HepG2 (cell line): ENCODE measurements around the gene LDLRAD2. TPM values are rescaled to one million over a fixed set of nuclear protein-coding genes. Genes with fewer than 3 reads are reported as not detected.

Source experiments
- ATAC-seq: fragments of 200-7000 bp; cut with Tn5 transposase; 3 replicates; pipeline ENCODE4 v1.9.1; 2020; ENCODE audit warnings: mild to moderate bottlenecking, moderate library complexity
- BruUV-seq: library from RNA; stranded (reverse); fragments of 400-500 nt; replicated peaks from 2 replicates; lab custom pipeline; 2021; lab: Mats Ljungman, UMichigan
- CTCF ChIA-PET: fragments of 300-600 bp; formaldehyde crosslinking; extraction: SDS; loops from one replicate; lab custom pipeline; 2021; ENCODE audit warnings: low total read pairs, inconsistent platforms, low intra/inter-chr PET ratio; lab: Yijun Ruan, JAX
- POLR2A ChIA-PET: fragments of 350-600 bp; sonication (Branson Sonifier 250); formaldehyde crosslinking; loops from one replicate; lab custom pipeline; 2020; ENCODE audit warnings: antibody characterized with exemption, inconsistent platforms; lab: Yijun Ruan, JAX
- DNase-seq: peaks from one replicate; pipeline ENCODE4 v3.0.0-alpha.2; 2015; ENCODE audit warnings: low spot score
- FAIRE-seq: peaks from 3 replicates; lab custom pipeline; 2011; peaks lifted over from hg19 to GRCh38; lab: Jason Lieb, UNC
- H2AFZ ChIP-seq: one replicate; pipeline ENCODE4 v1.6.1; 2011; ENCODE audit warnings: low read length, inconsistent platforms
- H3K27ac ChIP-seq: fragments of 300-600 bp; 3 replicates; pipeline ENCODE4 v1.8.0; 2011; ENCODE audit warnings: mixed run types, mild to moderate bottlenecking, mixed read lengths, low read length, inconsistent platforms; ENCODE audit not compliant: insufficient read depth; ENCODE audit errors: extremely low read length
- H3K27me3 ChIP-seq, 2 experiments: fragments of 200-600 bp in 1 of 2; 2 replicates in 1 of 2; 3 replicates in 1 of 2; pipeline versions ENCODE4 v1.6.0 to v1.8.0; 2011; ENCODE audit warnings: low read length in 2 of 2, mild to moderate bottlenecking in 2 of 2, moderate library complexity in 2 of 2, inconsistent platforms in 1 of 2; ENCODE audit not compliant: insufficient read depth in 2 of 2, control insufficient read depth in 1 of 2
- H3K36me3 ChIP-seq, 2 experiments: fragments of 200-600 bp in 1 of 2; replicated peaks in 1 of 2; 2 replicates in 1 of 2; 3 replicates in 1 of 2; pipeline versions ENCODE4 v1.5.1 to v1.8.0; 2011; ENCODE audit warnings: low read length in 2 of 2, inconsistent platforms in 1 of 2; ENCODE audit not compliant: insufficient read depth in 2 of 2, control insufficient read depth in 1 of 2
- H3K4me1 ChIP-seq: 2 replicates; pipeline ENCODE4 v1.5.1; 2012; ENCODE audit warnings: low read length, inconsistent platforms; ENCODE audit not compliant: insufficient read depth
- H3K4me2 ChIP-seq: 2 replicates; pipeline ENCODE4 v1.6.0; 2011; ENCODE audit warnings: low read depth, low read length, inconsistent platforms
- H3K4me3 ChIP-seq, 3 experiments: fragments of 200-600 bp in 1 of 3; sonication (generic), shearing (Covaris generic) in 1 of 3; replicated peaks in 1 of 3; 2 replicates each; pipeline ENCODE4 v1.5.1; 2011 to 2016; ENCODE audit warnings: low read length in 3 of 3, inconsistent platforms in 2 of 3, low read depth in 2 of 3, mild to moderate bottlenecking in 2 of 3, control low read depth in 1 of 3, mixed read lengths in 1 of 3; ENCODE audit not compliant: insufficient read depth in 1 of 3
- H3K79me2 ChIP-seq: one replicate; pipeline ENCODE4 v1.6.1; 2011; ENCODE audit warnings: low read length, inconsistent platforms; ENCODE audit not compliant: insufficient read depth
- H3K9ac ChIP-seq: 2 replicates; pipeline ENCODE4 v1.6.0; 2011; ENCODE audit warnings: mild to moderate bottlenecking, low read depth, low read length, inconsistent platforms; ENCODE audit not compliant: insufficient read depth
- H3K9me3 ChIP-seq: 2 replicates; pipeline ENCODE4 v1.5.1; 2012; ENCODE audit warnings: mild to moderate bottlenecking, low read length
- H4K20me1 ChIP-seq: 2 replicates; pipeline ENCODE4 v1.6.0; 2011; ENCODE audit warnings: inconsistent platforms, mild to moderate bottlenecking, low read length, moderate library complexity; ENCODE audit not compliant: insufficient read depth
- BRCA1 ChIP-seq: sonication (generic); formaldehyde crosslinking; IDR thresholded peaks from 2 replicates; pipeline ENCODE4 v1.4.0; 2020; ENCODE audit warnings: missing genetic modification reagents
- NCOA5 ChIP-seq: sonication (generic); formaldehyde crosslinking; IDR thresholded peaks from 2 replicates; pipeline ENCODE4 v1.4.0; 2020; ENCODE audit warnings: missing genetic modification reagents
- PAX8 ChIP-seq: sonication (generic); formaldehyde crosslinking; IDR thresholded peaks from 2 replicates; pipeline ENCODE4 v1.8.0; 2022; ENCODE audit warnings: mild to moderate bottlenecking, missing genetic modification reagents, borderline replicate concordance
- ZNF484 ChIP-seq: sonication (generic); formaldehyde crosslinking; IDR thresholded peaks from 2 replicates; pipeline ENCODE4 v1.5.1; 2020; ENCODE audit warnings: mild to moderate bottlenecking, low read depth, missing genetic modification reagents, borderline replicate concordance
- ZNF577 ChIP-seq: sonication (generic); formaldehyde crosslinking; IDR thresholded peaks from 2 replicates; pipeline ENCODE4 v1.4.0; 2020; ENCODE audit warnings: mild to moderate bottlenecking, low read depth, missing genetic modification reagents, borderline replicate concordance
- ZNF616 ChIP-seq: sonication (generic); formaldehyde crosslinking; IDR thresholded peaks from 2 replicates; pipeline ENCODE4 v1.5.0; 2020; ENCODE audit warnings: low read depth, mild to moderate bottlenecking, missing genetic modification reagents
- ZNF747 ChIP-seq: sonication (generic); formaldehyde crosslinking; IDR thresholded peaks from 2 replicates; pipeline ENCODE4 v1.8.1; 2023; ENCODE audit warnings: missing genetic modification reagents, mild to moderate bottlenecking, borderline replicate concordance
- ZSCAN9 ChIP-seq: IDR thresholded peaks from 2 replicates; pipeline ENCODE4 v1.6.1; 2016; ENCODE audit warnings: borderline replicate concordance
- WGBS: methylation state at CpG from one replicate; pipeline ENCODE4 v1.1.6; 2017; ENCODE audit warnings: low lambda C conversion rate; 5-methylcytosine and 5-hydroxymethylcytosine counted together
- in situ Hi-C: cut with HindIII; loops from 2 replicates; pipeline ENCODE4 v1.10.0; 2017; ENCODE audit warnings: low pct_unique_long_range_greater_than_20kb; ENCODE audit not compliant: extremely low pct_ligation_motif_present
- intact Hi-C: fragments of 100-400 bp; cut with micrococcal nuclease; formaldehyde crosslinking; loops from one replicate; pipeline ENCODE4 v1.10.0; 2022; ENCODE audit not compliant: unreplicated experiment
- polyA plus RNA-seq, 8 experiments: library from polyadenylated mRNA; depleted of rRNA in 3 of 8; stranded (reverse) in 7 of 8; unstranded in 1 of 8; fragments of >200 nt; fragmentation: Illumina TruSeq in 4 of 8; extraction: Trizol in 4 of 8; gene quantifications; 2 replicates each; pipeline versions ENCODE4 v1.2.1 to v1.2.3, GENCODE V29; 2011 to 2016; ENCODE audit warnings: low read depth in 4 of 8, missing spikeins in 1 of 8, mixed read lengths in 1 of 8; ENCODE audit not compliant: insufficient read depth in 1 of 8
- total RNA-seq, 5 experiments: library from RNA; depleted of rRNA; stranded (reverse); fragments of >200 nt; fragmentation: Illumina TruSeq; extraction: Trizol; gene quantifications; 2 replicates each; pipeline ENCODE4 v1.2.3, GENCODE V29; 2016; ENCODE audit warnings: low read depth in 1 of 5
- TF ChIP-seq, protein P1 (sequence below): sonication (generic); formaldehyde crosslinking; conservative IDR thresholded peaks from 2 replicates; pipeline ENCODE4 v1.8.0; 2022; ENCODE audit warnings: mild to moderate bottlenecking, moderate library complexity, missing genetic modification reagents
- TF ChIP-seq, protein P2 (sequence below): sonication (generic); formaldehyde crosslinking; IDR thresholded peaks from 2 replicates; pipeline ENCODE4 v1.5.0; 2020; ENCODE audit warnings: mild to moderate bottlenecking, missing genetic modification reagents
- TF ChIP-seq, protein P3 (sequence below): sonication (generic); formaldehyde crosslinking; IDR thresholded peaks from 2 replicates; pipeline ENCODE4 v1.5.0; 2020; ENCODE audit warnings: missing genetic modification reagents, mild to moderate bottlenecking, borderline replicate concordance

Gene LDLRAD2
- total and polyA plus RNA-seq, 2 of the 13 experiments (the other 11 are each of a cell fraction or from before 2014, with no cell fraction given), result not detected

DNA sequence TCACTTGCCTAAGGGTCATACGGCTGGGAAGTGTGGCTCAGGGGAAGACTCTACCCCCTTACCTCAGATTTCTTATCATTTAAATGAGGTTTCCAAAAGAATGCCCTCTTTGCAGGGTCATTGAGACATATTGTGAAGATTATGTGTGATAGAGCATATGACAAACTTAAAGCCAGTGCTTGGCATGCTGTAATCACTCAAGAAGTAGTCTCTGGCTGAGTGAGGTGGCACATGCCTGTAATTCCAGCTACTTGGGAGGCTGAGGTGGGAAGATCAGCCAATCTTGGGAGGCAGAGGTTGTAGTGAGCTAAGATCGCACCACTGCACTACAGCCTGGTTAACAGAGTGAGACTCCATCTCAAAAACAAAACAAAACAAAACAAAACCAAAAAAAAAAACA lies 7.5 kb upstream of the LDLRAD2 start:
- Histone ChIP-seq H3K9ac (no peak overlapping the region), H3K27ac (no peak overlapping the region), H3K4me1 (no peaks in the 10 kb centered on the region), H4K20me1 (no peaks in the 10 kb centered on the region), H3K36me3 (no peaks in the 10 kb centered on the region), H3K4me2 (no peak overlapping the region), H3K27me3 (no peaks in the 10 kb centered on the region; a peak in 1 of 5 replicates), H3K4me3 (no peak overlapping the region), H2AFZ (no peak overlapping the region), H3K79me2 (no peaks in the 10 kb centered on the region), H3K9me3 (no peaks in the 10 kb centered on the region)
- POLR2A ChIA-PET, result no interaction called here
- no TSS peak for BruUV-seq
- in situ Hi-C loops (no loop called here), intact Hi-C loops (no loop called here)
- no peak for DNase-seq
- TF ChIP-seq ZNF577 (CRISPR knock-in tag), result no peak
- TF ChIP-seq ZNF616 (CRISPR knock-in tag), result no peak
- TF ChIP-seq PAX8, result no peak
- TF ChIP-seq, protein P1, sequence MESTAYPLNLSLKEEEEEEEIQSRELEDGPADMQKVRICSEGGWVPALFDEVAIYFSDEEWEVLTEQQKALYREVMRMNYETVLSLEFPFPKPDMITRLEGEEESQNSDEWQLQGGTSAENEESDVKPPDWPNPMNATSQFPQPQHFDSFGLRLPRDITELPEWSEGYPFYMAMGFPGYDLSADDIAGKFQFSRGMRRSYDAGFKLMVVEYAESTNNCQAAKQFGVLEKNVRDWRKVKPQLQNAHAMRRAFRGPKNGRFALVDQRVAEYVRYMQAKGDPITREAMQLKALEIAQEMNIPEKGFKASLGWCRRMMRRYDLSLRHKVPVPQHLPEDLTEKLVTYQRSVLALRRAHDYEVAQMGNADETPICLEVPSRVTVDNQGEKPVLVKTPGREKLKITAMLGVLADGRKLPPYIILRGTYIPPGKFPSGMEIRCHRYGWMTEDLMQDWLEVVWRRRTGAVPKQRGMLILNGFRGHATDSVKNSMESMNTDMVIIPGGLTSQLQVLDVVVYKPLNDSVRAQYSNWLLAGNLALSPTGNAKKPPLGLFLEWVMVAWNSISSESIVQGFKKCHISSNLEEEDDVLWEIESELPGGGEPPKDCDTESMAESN (CRISPR knock-in tag), result no peak
- TF ChIP-seq, protein P2, sequence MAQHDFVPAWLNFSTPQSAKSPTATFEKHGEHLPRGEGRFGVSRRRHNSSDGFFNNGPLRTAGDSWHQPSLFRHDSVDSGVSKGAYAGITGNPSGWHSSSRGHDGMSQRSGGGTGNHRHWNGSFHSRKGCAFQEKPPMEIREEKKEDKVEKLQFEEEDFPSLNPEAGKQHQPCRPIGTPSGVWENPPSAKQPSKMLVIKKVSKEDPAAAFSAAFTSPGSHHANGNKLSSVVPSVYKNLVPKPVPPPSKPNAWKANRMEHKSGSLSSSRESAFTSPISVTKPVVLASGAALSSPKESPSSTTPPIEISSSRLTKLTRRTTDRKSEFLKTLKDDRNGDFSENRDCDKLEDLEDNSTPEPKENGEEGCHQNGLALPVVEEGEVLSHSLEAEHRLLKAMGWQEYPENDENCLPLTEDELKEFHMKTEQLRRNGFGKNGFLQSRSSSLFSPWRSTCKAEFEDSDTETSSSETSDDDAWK (CRISPR knock-in tag), result no peak
- TF ChIP-seq, protein P3, sequence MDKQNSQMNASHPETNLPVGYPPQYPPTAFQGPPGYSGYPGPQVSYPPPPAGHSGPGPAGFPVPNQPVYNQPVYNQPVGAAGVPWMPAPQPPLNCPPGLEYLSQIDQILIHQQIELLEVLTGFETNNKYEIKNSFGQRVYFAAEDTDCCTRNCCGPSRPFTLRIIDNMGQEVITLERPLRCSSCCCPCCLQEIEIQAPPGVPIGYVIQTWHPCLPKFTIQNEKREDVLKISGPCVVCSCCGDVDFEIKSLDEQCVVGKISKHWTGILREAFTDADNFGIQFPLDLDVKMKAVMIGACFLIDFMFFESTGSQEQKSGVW (CRISPR knock-in tag), result no peak
- TF ChIP-seq BRCA1 (CRISPR knock-in tag), result no peak
- no peak for TF ChIP-seq ZNF747 (CRISPR knock-in tag)
- TF ChIP-seq ZNF484 (CRISPR knock-in tag), result no peak
- no peak for TF ChIP-seq ZSCAN9 (CRISPR knock-in tag)
- no peak for TF ChIP-seq NCOA5 (CRISPR knock-in tag)
- no peak for FAIRE-seq
- 76% methylated on average over 2 of the region's 2 CpGs for WGBS
- ATAC-seq, result no peak
- CTCF ChIA-PET, result no interaction called here
